Right renal pelvis (tissue), 4 donors: ENCODE data around the gene KRTAP24-1. TPM values are rescaled to one million over a fixed set of nuclear protein-coding genes. Genes with fewer than 3 reads are reported as not detected.

Experiments used
- DNase-seq, 4 donors: peaks; one replicate each; pipeline ENCODE4 v3.0.0-alpha.2; 2013; ENCODE audit warnings: low read depth in 4 of 4, low spot score in 3 of 4, missing footprints in 1 of 4
- polyA plus RNA-seq, 4 donors: library from polyadenylated mRNA; unstranded; fragments of 120-200 nt; gene quantifications; one replicate each; pipeline ENCODE4 v1.2.1, GENCODE V29; 2013; ENCODE audit not compliant: insufficient read length in 4 of 4

KRTAP24-1 gene
- polyA plus RNA-seq, 4 donors = not detected

DNA sequence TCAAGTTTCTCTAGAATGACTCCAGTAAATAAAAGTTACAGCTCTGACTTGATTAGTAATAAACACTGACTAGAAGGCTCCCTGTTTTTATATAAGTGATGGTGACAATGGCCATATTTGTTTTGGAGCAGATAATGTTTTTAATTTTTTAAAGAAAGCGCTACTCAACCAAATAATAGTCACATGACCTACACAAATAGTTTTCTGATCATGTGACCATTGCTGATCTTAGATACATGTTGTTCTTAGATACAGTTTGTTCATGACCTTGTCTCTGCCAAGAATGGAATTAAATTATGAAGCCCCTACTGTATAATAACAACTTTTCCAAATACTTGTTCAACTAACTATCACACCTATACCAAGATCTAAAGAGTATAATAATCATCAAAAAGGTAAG lies 44.6 kb downstream of the KRTAP24-1 start:
- no peak for DNase-seq

DNA sequence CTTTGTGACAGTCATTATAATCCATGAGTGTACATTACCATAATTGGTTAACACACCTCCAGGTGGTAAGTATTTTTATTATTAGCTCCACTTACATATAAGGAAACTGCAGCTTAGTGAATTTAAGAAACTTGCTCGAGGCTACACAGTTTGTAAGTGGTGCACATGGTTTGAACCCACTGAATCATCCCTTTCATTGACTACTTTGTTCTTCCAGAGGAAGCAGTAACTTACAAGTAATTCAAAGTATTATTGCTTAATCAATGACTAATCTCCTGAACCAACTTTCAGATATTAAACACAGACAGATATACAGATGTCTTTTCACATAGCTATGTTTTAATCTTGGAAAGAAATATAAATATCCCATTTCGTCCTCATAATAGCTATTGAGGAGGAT lies 48.1 kb downstream of the KRTAP24-1 start:
- DNase-seq = no peak

DNA sequence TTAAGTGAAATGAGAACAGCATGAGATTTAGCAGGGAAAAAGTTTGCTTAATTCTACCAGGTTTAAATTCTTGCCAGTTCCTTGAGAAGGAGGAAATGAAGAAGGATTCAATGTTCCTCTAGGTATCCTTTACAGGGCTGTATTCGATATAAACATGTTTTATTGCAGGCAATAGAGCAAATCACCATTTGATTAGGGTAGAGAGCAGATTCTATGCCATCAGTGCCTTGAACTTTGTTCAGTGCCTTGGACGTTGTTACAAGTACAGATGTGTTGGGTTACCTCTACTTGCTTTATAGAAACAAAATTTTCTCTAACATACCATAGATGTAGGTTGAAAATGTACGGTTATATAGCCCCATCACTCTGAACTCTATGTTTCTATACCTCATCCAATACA lies 48.7 kb downstream of the KRTAP24-1 start:
- DNase-seq = no peak

DNA sequence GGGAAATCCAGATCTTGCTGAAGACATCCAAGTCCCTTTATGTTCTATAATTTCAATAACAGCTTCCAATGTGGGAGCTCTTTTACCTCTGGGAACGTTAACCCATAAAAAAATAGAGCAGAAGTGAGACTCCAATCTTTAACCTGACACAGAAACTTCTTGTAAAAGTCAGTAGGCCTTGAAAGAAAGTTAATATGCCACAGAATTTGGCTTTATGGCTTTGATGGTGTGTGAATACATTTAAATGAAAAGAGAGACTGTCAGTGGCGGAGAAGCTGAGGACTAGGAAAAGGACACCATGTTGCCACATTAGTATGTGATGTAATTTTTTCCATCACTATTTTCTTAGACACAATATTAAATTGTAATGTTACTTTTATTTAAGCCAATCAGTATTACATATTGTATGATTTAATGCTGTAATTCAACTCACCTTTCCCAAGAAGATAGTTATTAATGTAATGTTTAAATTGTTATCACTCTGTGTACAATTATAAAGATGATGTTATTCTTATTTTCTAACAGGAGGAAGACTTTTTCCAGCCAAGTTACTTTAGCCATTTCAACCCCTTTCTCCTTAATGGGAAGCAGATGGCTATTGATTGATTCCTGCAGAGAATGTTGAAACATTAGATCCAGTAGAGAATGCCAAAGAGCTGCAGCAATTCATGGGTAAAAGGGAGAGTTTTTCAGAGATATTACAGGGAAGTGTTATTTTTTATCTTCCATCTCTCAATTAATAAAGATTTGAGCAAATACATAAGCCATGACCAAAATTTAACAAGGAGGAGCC lies 49.3 kb downstream of the KRTAP24-1 start:
- DNase-seq = no peak

- no peak for DNase-seq
Measured at GRCh38 chr21:30232011-30232410, 50.7 kb downstream of the KRTAP24-1 start.

Other genes starting within 250 kb of the KRTAP24-1 start
- gene CLDN17, start 116.1 kb downstream of the KRTAP24-1 start, polyA plus RNA-seq = not detected
- 10 to 100 TPM; 47.7 to 87.4 (median 76.3) TPM for gene CLDN8, start 66.9 kb downstream of the KRTAP24-1 start, polyA plus RNA-seq
- gene KRTAP25-1, start 6.6 kb upstream of the KRTAP24-1 start, polyA plus RNA-seq = not detected
- gene KRTAP26-1, start 37.4 kb upstream of the KRTAP24-1 start, polyA plus RNA-seq = not detected
- gene KRTAP27-1, start 54.7 kb upstream of the KRTAP24-1 start, polyA plus RNA-seq = not detected
- not detected for gene KRTAP23-1, start 65.7 kb upstream of the KRTAP24-1 start, polyA plus RNA-seq
- not detected for gene KRTAP13-2, start 89.3 kb upstream of the KRTAP24-1 start, polyA plus RNA-seq
- gene KRTAP13-1, start 113.1 kb upstream of the KRTAP24-1 start, polyA plus RNA-seq = not detected
- gene KRTAP13-3, start 143.0 kb upstream of the KRTAP24-1 start, polyA plus RNA-seq = not detected
- not detected for gene KRTAP13-4, start 147.3 kb upstream of the KRTAP24-1 start, polyA plus RNA-seq
- gene KRTAP15-1, start 157.3 kb upstream of the KRTAP24-1 start, polyA plus RNA-seq = not detected
- not detected for gene KRTAP19-1, start 197.4 kb upstream of the KRTAP24-1 start, polyA plus RNA-seq
- not detected for gene KRTAP19-2, start 204.5 kb upstream of the KRTAP24-1 start, polyA plus RNA-seq
- not detected for gene KRTAP19-3, start 209.1 kb upstream of the KRTAP24-1 start, polyA plus RNA-seq
- not detected for gene KRTAP19-4, start 214.2 kb upstream of the KRTAP24-1 start, polyA plus RNA-seq
- not detected for gene KRTAP19-5, start 219.2 kb upstream of the KRTAP24-1 start, polyA plus RNA-seq